Measurements from ENCODE around the gene DPY30.

DNA sequence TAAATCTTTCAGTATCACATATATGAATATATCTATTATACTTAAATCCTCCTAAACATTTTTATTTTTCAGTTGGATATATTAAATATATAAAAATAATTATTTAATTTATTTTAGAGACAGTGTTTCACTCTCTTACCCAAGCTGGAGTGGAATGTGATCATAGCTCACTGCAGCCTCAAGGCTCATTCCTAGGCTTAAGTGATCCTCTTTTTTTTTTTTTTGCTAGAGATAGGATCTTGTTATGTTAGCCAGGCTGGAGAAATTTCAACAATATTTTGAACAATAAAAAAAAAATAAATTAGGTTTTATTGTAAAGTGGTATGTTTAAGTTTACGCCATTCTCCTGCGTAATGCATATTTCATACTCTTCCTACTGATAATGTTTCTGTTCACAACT is 27.9 kb upstream of the DPY30 start:
- no peak for TF ChIP-seq POLR2A (IDR thresholded peaks at IDR 0.05)
- no peak for TF ChIP-seq POLR2AphosphoS5 (IDR thresholded peaks at IDR 0.05)
- TF ChIP-seq, protein P1, sequence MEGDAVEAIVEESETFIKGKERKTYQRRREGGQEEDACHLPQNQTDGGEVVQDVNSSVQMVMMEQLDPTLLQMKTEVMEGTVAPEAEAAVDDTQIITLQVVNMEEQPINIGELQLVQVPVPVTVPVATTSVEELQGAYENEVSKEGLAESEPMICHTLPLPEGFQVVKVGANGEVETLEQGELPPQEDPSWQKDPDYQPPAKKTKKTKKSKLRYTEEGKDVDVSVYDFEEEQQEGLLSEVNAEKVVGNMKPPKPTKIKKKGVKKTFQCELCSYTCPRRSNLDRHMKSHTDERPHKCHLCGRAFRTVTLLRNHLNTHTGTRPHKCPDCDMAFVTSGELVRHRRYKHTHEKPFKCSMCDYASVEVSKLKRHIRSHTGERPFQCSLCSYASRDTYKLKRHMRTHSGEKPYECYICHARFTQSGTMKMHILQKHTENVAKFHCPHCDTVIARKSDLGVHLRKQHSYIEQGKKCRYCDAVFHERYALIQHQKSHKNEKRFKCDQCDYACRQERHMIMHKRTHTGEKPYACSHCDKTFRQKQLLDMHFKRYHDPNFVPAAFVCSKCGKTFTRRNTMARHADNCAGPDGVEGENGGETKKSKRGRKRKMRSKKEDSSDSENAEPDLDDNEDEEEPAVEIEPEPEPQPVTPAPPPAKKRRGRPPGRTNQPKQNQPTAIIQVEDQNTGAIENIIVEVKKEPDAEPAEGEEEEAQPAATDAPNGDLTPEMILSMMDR (IDR thresholded peaks at IDR 0.05): no peak
- TF ChIP-seq EP300 (IDR thresholded peaks at IDR 0.05): no peak
